Measurements from ENCODE around the gene SHISA7.
"Not testable (repeated sequence)": the region's sequence is repeated elsewhere in the genome, so short reads cannot be mapped to it uniquely, and the experiment has no call there.

Gene SHISA7

GRCh38 chr19:55443824-55444480, 852 bp upstream of the SHISA7 start:
- DNase-seq, result no peak

GRCh38 chr19:55442372-55442961, 633 bp downstream of the SHISA7 start:
- no peak for DNase-seq

GRCh38 chr19:55441692-55442321, 1.3 kb downstream of the SHISA7 start:
- DNase-seq, result no peak

GRCh38 chr19:55441319-55441691, 1.8 kb downstream of the SHISA7 start:
- no peak for DNase-seq

- no peak for DNase-seq
Observed at GRCh38 chr19:55440411-55441105, 2.5 kb downstream of the SHISA7 start.

GRCh38 chr19:55439052-55439451, 4.0 kb downstream of the SHISA7 start:
- no peak for DNase-seq

GRCh38 chr19:55437410-55437809, 5.7 kb downstream of the SHISA7 start:
- DNase-seq, result no peak

GRCh38 chr19:55436847-55437246, 6.3 kb downstream of the SHISA7 start:
- DNase-seq, result no peak

- no peak for DNase-seq
Observed at GRCh38 chr19:55435020-55435419, 8.1 kb downstream of the SHISA7 start.

- DNase-seq, result no peak
Observed at GRCh38 chr19:55434356-55434919, 8.7 kb downstream of the SHISA7 start.

GRCh38 chr19:55433292-55433691, 9.8 kb downstream of the SHISA7 start:
- DNase-seq, result no peak

- no peak for DNase-seq
Observed at GRCh38 chr19:55432241-55432959, 10.7 kb downstream of the SHISA7 start.

- no peak for DNase-seq
Observed at GRCh38 chr19:55431183-55431582, 11.9 kb downstream of the SHISA7 start.

- no peak for DNase-seq
Observed at GRCh38 chr19:55426042-55426441, 17.1 kb downstream of the SHISA7 start.

GRCh38 chr19:55424518-55424917, 18.6 kb downstream of the SHISA7 start:
- DNase-seq, result no peak

- DNase-seq, result no peak
Observed at GRCh38 chr19:55423225-55424005, 19.7 kb downstream of the SHISA7 start.

- not testable (repeated sequence) for DNase-seq
Observed at GRCh38 chr19:55421281-55421680, 21.8 kb downstream of the SHISA7 start.

GRCh38 chr19:55419624-55420236, 23.4 kb downstream of the SHISA7 start:
- no peak for DNase-seq

- DNase-seq, result no peak
Observed at GRCh38 chr19:55419103-55419502, 24.0 kb downstream of the SHISA7 start.

GRCh38 chr19:55418185-55418584, 24.9 kb downstream of the SHISA7 start:
- DNase-seq, result peak; percentile 62

GRCh38 chr19:55410168-55410567, 32.9 kb downstream of the SHISA7 start:
- DNase-seq, result no peak

GRCh38 chr19:55409179-55409578, 33.9 kb downstream of the SHISA7 start:
- DNase-seq, result not testable (repeated sequence)
